ENCODE data around the gene MEGF11.

Gene MEGF11

DNA sequence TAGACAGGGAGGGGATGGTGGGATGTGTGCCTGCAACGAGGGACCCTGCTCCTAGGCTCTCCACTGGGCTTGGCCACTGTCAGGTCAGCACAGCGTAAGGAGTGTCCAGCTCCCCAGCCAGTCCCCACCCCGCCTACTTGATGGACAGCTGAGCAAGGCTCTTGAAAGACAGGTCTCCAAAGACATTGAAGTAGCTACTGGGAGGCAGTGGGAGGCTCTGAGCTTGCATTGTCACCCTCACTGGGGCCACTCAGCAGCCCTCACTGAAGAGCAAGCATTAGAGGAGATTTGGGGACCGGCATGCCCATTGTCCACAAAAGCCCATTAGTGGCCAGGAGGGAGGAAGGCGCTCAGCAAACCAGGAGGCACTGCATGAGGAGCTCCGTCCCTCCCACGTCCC is 146.5 kb downstream of the MEGF11 start:
- no peak for DNase-seq

DNA sequence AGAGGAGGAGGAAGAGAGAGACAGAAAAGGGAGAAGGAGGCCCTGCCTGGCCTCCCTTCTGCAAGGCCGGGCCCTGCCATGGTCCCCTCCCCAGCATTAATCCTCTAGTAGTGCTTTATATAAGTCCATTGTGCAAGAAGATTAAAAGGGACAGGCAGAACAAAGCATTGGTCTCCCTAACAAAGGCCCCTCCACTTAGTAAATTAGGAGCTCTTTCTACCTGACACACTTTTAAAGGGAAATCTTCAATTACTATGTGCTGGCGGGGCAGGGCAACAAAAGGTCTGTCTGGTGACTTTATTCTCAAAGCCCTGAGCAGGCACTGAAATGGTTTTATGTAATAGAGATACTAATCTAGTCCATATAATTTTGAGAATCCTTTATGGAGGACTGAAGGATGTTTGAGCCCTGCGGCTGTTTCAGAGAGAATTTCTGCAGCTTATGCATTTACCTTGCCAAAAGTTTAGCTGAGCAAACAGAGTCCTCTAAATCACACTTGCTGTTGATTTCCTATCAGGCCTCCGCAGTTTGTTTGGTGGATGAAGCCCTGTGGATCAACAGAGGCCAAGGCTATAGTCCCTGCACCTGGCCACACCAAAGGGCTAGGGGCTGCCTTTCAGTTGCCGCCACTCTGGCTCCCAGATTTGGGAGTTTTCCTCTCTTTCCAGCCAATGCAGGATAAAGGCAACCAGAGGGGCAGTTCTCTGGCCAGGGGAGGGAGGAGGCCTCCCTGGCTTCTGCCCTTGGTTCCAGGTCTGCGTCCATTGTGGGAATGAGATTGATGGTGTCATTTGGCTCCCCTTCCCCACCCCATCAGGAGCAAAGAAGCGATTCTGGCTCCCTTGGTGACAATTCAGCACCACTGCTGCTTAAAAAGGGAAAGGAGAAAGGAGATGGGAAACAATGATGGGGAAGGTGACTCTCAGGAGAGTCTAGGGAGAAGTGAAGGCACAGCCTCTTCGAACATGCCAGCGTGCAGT is 148.0 kb downstream of the MEGF11 start:
- DNase-seq, result no peak

DNA sequence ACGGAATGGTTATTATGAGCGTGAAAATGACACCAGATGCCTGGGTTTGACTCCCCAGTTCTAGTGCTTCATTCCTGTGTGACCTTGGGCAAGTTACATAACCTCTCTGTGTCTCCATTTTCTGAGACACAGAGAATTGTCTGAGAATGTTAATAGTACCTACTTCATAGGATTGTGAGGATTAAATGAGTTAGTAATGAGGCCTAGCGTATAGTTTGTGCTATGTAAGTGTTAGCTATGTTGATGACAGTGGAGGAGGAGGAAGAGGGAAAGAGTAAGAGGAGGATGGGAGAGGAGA is 150.3 kb downstream of the MEGF11 start:
- no peak for DNase-seq

DNA sequence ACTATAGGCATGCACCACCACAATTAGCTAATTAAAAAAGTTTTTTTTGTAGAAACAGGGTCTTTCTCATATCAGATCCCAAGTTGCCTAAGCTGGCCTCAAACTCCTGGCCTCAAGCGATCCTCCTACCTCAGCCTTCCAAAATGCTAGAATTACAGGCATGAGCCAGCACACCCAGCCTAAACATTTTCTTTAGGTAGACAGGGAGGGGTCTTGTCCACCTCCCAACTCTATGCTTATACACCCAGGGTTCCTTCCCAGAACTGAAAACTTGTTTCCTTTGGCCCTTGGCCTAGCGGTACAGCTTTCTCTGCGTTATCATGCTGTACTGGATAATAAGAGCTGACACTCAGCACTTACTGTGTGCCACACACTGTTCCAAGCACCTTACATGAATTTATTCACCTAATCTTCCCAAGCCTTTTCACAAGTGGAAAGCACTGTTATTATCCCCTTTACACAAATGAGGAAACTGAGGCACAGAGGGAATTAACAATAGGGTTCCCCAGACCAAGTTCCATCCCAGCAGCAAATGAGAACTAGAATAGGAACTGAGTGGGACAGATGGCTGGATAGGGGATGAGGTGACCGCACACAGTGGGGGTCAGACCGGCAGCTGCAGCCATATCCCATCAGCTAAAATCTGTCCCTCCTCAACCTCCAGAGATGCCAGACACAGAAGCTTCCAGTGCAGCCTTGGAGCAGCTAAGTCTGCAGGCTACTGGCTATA is 150.8 kb downstream of the MEGF11 start:
- DNase-seq, result no peak

DNA sequence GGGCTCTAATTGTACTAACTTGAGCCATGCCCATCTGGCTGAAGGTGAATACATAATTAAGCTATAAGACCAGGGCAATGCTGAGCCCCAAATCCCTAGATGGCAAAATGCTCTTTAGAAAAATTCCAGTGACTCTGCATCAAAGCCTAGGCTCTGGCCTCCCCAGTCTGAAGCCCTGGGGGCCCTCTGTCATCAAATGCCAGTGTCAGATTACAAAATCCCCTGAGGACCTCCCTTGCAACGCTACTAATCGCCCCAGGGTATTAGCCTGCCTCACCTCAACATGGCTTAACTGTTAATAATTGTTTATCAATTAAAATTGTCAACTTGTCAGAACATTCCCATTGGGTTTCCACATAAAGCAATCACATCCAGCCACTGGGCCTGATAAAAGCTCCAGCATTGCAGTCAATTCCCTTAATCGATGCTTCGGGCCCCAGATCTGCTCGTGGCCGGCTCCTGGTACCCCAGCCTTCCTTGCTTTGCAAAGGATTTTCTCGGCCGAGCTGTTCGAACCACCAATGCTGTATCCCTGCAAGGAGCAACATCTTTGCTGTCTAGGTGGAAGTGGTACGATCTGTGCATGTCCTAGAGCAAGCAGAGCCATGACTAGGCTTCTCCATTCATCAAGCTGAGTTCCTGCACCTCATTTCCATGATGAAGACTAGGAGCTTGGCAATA is 151.7 kb downstream of the MEGF11 start:
- no peak for DNase-seq

DNA sequence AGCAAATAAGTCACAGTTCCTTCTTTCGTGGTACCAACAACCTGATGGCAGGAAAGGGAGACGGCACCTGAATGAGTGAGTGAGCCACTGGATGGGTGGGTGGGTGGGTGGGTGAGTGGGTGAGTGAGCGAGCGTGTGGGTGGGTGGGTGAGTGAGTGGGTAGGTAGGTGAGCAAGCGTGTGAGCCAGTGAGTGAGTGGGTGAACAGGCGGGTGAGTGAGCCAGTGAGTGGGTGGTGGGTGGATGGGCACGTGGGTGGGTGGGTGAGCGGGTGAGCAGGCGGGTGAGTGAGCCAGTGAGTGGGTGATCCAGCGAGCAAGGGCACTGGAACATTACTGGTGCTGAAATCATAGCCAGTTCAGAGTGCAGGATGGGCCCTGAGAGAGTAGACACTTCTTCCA is 152.8 kb downstream of the MEGF11 start:
- DNase-seq, result no peak

DNA sequence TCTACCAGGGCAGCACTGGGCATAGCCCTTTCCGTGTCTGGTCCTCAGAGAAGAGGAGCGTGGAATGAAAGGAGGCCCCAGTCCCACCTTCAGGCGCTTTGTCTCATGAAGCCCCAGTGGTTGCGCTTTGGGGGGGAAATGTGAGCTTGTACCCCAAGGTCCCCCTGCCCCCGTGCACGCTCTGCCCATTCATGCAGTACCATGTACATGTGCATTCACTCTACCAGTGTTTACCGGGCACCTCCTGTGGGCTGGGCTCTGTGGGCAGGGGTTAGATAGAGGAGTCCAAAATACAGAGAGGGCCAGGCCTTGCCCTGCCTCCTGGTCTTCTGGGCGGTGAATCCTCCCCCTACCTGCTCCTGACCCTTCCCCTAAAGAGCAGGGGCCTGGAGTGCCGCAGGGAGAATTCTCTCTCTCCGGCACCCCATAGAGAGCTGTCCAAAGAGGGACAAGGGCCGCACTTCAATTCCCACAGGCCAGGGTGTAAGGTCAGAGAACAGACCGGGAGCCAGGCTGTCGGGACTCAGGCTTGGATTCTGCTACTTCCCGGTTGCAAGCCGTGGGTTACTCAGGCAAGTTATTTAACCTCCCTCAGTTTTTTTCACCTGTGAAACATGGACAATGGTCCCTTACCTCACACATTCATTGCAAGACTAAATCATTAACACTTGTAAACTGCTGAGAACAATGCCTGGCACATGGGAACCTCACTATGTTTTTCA is 153.4 kb downstream of the MEGF11 start:
- no peak for DNase-seq

DNA sequence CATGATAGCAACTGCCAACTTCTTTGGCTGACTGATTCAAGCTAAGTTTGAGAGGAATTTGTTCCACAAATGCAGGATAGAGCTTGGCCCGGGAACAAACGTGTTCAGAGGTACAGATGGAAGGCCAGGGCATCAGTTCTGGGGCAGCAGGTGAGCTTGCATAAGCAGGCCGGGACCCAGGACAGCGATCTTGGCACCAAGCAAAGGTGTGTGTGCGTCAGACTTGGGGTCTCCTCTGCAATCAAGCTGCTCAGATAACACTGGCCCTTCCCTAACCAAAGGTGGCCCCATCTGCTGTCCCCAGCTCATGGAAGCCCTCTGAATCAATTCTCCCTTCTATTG is 155.6 kb downstream of the MEGF11 start:
- no peak for DNase-seq

DNA sequence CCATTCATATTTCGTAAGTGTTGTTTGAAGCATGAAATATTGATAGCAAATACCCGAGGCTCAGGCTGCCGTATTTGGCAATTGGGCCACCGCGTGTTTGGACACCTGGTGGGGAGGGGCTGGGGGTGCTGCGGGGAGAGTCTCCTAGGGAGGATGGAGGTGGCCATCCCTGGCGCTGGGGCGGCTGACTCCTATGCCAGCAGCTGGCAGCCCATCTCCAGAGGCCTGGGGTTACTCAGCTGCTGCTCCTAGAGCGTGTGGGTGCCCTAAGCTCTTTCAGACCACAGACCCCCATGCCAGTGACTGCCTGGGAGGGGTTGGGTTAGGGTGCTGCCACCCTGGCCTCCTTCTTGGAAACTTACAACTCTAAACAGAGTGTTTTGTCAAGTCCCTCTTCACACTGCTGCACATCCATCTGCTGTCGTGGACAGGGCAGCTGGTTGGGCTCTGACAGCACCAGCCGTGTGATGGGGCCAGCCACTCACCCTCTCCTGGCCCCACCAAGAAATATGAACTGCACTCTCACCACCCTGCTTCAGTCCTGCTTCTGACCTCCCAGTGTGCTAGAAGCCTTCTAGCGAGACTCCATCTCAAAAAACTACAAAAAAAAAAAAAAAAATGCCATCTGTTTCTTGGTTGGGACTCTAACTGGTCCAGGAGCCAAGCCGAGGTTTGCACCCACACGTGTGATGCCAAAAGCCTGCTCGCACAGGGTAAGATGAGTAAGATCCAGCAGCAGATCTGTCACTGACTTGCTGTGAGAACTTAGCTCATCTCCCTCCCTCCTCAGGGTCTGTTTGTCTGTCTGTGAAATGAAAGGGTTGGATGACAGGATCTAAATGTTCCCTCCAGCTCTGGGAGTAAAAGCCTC is 156.2 kb downstream of the MEGF11 start:
- DNase-seq, result no peak

DNA sequence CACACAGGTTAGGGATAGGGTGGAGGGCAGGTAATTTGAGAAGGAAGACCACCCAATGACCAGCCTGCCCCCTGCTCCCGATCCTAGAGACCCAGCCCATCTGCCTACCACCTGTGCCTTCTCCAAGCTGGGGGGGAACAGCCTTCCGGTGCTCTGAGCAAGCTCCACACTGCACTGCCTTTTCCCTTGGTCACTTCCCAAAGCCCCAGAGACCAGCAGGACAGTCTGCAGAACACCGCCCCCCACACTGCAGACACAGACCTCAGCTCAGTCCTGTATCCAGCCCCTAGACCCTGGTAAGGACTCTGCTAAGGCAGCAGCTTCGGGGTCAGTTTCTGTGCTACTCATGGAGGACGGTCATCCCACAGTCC is 156.9 kb downstream of the MEGF11 start:
- DNase-seq, result no peak

DNA sequence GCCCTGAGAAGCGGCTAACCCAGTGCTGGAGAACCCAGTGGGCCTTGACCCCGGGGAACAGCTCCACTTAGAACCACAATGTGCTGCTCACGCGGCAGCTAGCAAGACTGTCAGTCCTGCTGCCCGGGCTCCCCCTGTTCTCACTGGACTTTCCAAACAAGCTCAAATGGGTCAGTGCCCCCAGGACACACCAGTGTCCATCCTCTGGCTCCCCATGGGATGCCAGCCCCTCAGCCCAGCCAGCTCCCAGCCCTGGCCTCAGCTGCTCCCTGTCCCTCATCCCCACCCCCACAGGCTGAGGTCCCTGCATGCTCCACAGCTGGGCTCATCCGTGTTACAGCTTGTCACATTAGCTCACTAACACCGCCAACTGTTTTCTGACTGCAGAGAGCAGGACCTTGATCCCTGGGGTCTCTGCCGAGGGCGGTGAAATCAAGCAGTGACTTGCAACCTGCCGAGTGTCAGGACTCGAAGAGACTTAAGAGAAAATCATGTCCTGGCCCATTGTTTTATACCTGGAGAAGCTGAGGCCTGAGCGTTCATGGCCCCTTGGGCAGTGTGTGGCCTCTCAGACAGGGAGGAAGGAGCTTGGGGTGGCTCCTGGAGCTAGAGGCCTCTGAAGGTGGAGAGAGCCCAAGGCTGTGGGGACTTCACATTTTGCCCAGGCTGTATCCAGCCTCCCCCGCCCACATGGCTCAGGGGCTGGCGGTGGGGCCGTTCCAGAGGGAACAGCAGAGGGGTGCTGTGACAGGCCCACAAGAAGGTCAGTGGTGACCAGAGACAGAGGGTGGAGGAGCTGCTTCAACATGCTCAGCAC is 157.5 kb downstream of the MEGF11 start:
- DNase-seq, result no peak

DNA sequence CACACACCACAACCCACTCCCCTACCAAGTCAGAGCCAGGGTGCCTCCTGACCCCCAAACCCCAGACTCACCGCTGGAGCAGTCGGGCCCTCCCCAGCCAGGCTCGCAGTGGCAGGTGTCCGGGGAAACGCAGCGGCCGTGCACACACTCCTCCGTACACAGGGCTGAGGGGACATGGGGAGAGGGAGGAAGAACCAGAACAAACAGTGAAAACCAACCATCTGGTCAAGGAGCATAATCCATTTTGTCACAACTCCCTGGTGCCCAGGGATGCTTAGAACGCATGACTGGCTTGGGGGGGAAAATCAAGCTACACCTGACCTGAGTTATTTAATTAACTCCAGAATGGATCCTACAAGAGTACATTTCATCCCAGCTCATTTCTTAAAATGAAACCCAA is 159.2 kb downstream of the MEGF11 start:
- DNase-seq, result no peak

DNA sequence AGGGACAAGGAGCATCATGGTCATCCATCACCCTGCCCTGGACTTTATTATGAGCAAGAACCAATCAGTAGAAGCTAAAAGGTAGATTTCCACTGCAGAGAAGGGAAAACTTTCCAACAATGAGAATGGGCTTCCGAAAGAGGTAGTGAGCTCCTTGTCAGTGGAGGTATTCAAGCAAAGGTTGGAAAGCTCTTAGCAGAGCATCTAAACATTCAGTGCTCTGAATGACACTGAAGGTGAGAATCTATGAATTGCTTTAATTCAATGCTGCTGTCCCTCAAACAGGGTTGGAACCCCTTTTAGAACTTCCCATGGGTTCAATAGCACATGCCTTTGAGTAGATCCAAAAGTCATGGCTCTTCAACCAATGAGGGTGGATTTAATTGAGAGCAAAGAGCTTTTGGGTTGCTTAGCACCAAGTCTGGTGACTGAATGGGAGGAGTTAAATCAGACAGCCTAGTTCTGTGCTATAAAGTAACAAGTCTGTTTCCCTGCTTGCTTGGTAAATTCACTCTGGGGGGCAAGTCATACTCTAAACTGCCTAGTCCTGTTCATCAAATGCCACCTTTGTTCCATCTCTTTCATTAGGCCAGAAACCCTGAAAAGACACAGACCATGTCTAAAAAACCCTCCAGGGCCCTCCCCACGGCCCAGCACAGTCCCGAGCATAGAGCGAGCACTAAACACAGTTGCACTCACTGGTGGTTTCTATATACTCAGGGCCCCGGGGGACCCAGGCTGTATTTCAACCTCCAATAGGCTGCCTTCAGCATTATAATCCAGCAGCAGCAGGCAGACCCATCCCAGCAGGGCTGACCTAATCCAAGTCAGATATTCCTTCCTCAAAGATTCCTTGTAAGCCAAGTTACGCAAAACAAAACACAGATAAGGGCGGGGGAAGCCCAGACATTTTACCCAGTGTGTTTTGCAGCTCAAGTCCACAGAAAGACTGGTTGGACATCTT is 161.2 kb downstream of the MEGF11 start:
- DNase-seq, result no peak

DNA sequence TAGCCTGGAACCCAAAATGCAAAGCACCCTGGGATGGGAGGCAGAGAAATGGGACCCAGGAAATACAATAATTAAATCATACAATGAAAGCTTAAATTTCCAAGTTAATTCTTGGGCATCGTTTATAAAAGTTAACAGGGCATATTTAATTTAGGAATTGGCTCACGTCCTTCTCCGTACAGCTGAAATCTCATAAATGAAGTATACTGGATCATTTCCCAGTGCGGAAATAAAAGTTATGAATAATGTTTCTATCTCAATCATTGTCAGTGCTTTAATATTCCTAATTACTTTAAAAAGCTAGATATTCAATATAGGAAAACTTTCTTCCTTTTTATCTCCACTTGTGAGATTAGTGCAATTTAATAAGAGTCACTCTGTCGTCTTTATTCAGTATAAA is 164.0 kb downstream of the MEGF11 start:
- DNase-seq, result no peak

DNA sequence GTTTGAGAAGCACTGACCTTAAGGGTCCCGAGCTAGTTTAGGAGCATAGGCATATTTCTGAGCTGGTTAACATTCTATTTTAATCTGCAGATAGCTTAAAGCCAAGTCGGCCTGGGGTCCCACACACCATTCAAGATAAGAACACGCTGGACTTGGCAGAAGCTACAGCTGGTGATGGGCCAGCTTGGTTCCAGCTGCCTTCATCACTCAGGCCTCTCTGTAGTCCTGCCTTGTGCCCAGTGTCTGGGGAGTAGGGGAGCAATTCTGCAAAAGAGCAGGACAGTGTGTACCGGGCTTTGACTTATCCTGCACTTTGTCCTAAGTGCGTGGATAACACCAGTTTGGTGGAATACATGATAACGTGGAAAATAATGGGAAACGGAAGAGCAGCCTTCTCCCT is 164.5 kb downstream of the MEGF11 start:
- DNase-seq, result no peak

DNA sequence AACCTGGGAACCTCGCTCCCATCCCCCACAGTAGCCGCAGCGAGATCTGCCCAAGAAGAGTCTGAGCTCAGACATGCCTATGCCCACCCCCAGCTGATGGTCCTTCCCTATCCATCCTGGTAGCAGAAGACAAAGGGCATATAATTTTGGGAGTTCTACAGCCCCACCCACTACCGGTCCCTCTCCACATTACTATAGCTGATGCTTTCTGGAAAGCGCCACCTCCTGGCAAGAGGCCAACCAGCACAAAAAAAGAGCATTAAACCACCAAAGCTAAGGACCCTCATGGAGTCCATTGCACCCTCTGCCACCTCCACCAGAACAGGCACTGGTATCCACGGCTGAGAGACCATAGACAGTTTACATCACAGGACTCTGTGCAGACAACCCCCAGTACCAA is 168.4 kb downstream of the MEGF11 start:
- DNase-seq, result no peak

DNA sequence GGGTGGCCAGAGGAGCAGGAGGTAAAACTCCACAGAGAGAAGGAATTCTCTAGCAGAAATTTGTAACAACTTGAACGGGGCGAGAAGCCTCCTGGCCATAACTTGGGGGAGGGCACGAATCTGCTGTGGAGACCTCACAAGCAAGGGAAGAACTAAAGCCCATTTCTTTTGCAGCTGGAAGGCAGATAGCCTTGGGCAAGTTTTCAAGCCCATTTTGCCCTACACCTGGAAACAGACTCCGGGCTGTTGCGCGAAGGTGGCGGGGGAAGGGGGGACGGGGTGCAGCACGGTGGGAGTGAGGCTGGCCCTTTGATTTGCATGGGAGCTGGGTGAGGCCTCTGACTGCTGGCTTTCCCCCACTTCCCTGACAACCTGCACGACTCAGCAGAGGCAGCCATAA is 168.8 kb downstream of the MEGF11 start:
- DNase-seq, result no peak

DNA sequence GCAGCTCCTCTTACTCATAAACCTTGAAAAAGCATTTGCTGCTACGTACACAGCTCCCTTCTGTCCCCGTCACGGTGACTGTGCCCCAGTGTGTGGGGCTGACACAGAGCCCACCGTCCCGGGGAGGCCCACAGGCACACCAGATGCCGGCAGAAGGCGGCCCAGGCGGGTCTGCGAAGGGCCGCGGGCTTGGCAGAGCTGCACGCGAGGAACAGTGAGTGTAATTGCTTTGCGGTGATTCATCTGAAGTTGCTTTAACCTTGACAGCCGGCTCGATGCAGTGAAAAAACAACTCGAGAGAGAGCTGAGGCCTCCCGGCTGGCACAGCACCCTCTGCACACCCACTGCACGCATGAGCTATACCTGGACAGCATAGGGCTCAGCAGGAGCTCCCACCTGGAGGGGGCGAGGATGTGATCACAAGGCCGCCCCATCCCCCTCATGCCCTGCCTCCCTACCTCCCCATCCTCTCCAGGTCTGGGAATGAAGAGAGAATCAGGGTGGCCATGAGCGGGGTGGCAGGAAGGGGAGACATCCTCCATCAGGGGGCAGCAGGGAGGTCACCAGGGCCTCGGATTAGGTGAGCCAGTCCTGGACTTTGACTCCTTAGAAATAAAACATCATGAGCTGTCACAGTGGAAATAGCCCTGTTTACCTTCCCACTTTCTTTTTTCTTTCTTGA is 172.7 kb downstream of the MEGF11 start:
- no peak for DNase-seq

DNA sequence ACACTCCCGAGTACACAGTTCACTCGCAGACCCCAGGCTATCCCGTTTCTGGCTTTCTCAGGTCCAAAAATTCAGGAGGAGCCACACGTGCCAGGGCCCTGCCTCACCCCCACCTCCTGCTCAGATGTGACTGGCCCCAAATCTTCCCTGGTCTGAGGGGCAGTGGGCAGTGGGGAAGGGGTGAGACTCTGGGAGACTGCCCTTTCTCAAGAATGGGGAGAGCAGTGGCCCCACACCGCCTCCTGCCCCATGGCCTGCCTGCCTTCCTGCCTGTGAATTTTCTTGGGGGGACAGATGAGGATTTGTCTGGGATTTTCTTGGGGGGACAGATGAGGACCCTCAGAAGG is 174.6 kb downstream of the MEGF11 start:
- DNase-seq, result no peak
